Measurements from ENCODE around the gene MYO1G. TPM values are rescaled to one million over a fixed set of nuclear protein-coding genes. Genes with fewer than 3 reads are reported as not detected.
"Not testable (repeated sequence)": the region's sequence is repeated elsewhere in the genome, so short reads cannot be mapped to it uniquely, and the experiment has no call there.

MYO1G gene
- total RNA-seq, 1 experiment from 2014 or later: 0.46 TPM

GRCh38 chr7:44935583-44935982, 43.2 kb downstream of the MYO1G start (continued):
- TF ChIP-seq ZNF281 (CRISPR knock-in tag; IDR thresholded peaks at IDR 0.05): no peak
- TF ChIP-seq USF1 (CRISPR knock-in tag; IDR thresholded peaks at IDR 0.05): no peak
- no peak for TF ChIP-seq NFATC4 (CRISPR knock-in tag; IDR thresholded peaks at IDR 0.05)

GRCh38 chr7:44935016-44935415, 43.8 kb downstream of the MYO1G start:
- H3K4me3 Mint-ChIP-seq: no peak overlapping the region
- POLR2A ChIA-PET: no interaction called here
- TF ChIP-seq USF2 (CRISPR knock-in tag; IDR thresholded peaks at IDR 0.05) (no peak), MAX (CRISPR knock-in tag; IDR thresholded peaks at IDR 0.05) (no peak), SP1 (CRISPR knock-in tag; conservative IDR thresholded peaks at IDR 0.05) (no peak), NR1H2 (CRISPR knock-in tag; IDR thresholded peaks at IDR 0.05) (no peak), RELA (CRISPR knock-in tag; IDR thresholded peaks at IDR 0.05; ENCODE audit: borderline replicate concordance) (no peak), ZNF232 (CRISPR knock-in tag; IDR thresholded peaks at IDR 0.05) (no peak), MXD4 (CRISPR knock-in tag; IDR thresholded peaks at IDR 0.05; ENCODE audit: borderline replicate concordance) (no peak), ESRRA (CRISPR knock-in tag; IDR thresholded peaks at IDR 0.05; ENCODE audit: borderline replicate concordance) (no peak), ATF3 (CRISPR knock-in tag; conservative IDR thresholded peaks at IDR 0.05) (no peak), ELF4 (CRISPR knock-in tag; IDR thresholded peaks at IDR 0.05; ENCODE audit: low read depth) (no peak), IRF1 (CRISPR knock-in tag; IDR thresholded peaks at IDR 0.05) (no peak), ERG (CRISPR knock-in tag; IDR thresholded peaks at IDR 0.05) (no peak), ZNF671 (CRISPR knock-in tag; IDR thresholded peaks at IDR 0.05) (no peak), ZNF416 (CRISPR knock-in tag; IDR thresholded peaks at IDR 0.05) (no peak), CREM (CRISPR knock-in tag; IDR thresholded peaks at IDR 0.05) (no peak), ZBTB21 (CRISPR knock-in tag; IDR thresholded peaks at IDR 0.05; ENCODE audit: borderline replicate concordance) (no peak), TCF7 (CRISPR knock-in tag; IDR thresholded peaks at IDR 0.05; ENCODE audit: low read depth) (no peak), AR (CRISPR knock-in tag; IDR thresholded peaks at IDR 0.05) (no peak)
- CTCF ChIA-PET: interaction anchor here (1.6 kb wide), 1 partner anchor 39 kb away, joined by 3 read pairs; no protein-coding TSS in a partner anchor
- H3K4me1 Mint-ChIP-seq: peaks cover 6% of the 10 kb centered on the region
- no peaks in the 10 kb centered on the region for H3K9me3 Mint-ChIP-seq
- H3K27me3 Mint-ChIP-seq (ENCODE audit: low read depth): no peaks in the 10 kb centered on the region; the same call in 1 of the 2 replicates
- DNase-seq (ENCODE audit: low spot score): no peak
- no peaks in the 10 kb centered on the region for H3K36me3 Mint-ChIP-seq
- no peak overlapping the region for H3K27ac Mint-ChIP-seq
- ATAC-seq: no peak

GRCh38 chr7:44934510-44934909, 44.3 kb downstream of the MYO1G start:
- H3K27me3 Mint-ChIP-seq (ENCODE audit: low read depth); H3K9me3 Mint-ChIP-seq; H3K36me3 Mint-ChIP-seq; ATAC-seq; H3K4me1 Mint-ChIP-seq; H3K27ac Mint-ChIP-seq; H3K4me3 Mint-ChIP-seq; DNase-seq (ENCODE audit: low spot score); POLR2A ChIA-PET: not testable (repeated sequence)
- CTCF ChIA-PET: interaction anchor here (1.6 kb wide), 1 partner anchor 39 kb away, joined by 3 read pairs; no protein-coding TSS in a partner anchor
